ENCODE results near the gene ZSWIM6. TPM values are rescaled to one million over a fixed set of nuclear protein-coding genes. Genes with fewer than 3 reads are reported as not detected.

The ZSWIM6 gene
- polyA plus RNA-seq, 3 donors = 1.7 to 33.5 (median 2.7) TPM

- peaks cover 90% of the 10 kb centered on the region for H3K4me1 Mint-ChIP-seq
- H3K27ac Mint-ChIP-seq = peak overlapping the region in 2 of 7 donors; percentile 13 to 33
- Histone ChIP-seq H3K36me3 (replicated peaks in 1 of 2; ENCODE audit: control insufficient read depth in 1 of 2, insufficient read depth in 2 of 2, low read length in 2 of 2) (no peaks in the 10 kb centered on the region), H3K4me1 (ENCODE audit: control insufficient read depth in 1 of 2, insufficient read depth in 2 of 2, low read length in 2 of 2) (peaks cover 53 to 84% of the 10 kb centered on the region in 2 donors), H3K27me3 (ENCODE audit: control insufficient read depth in 2 of 2, insufficient read depth in 2 of 2, low read length in 2 of 2) (no peaks in the 10 kb centered on the region), H2AFZ (ENCODE audit: insufficient read depth, low read depth, low read length, poor library complexity, severe bottlenecking) (no peak overlapping the region), H4K20me1 (ENCODE audit: insufficient read depth, low read length) (peaks cover 100% of the 10 kb centered on the region), H3K4me3 (replicated peaks in 1 of 3; ENCODE audit: low read depth in 2 of 3, low read length in 3 of 3) (no peak overlapping the region), H3K79me2 (ENCODE audit: insufficient read depth, low read length) (peaks cover 100% of the 10 kb centered on the region), H3K9ac (ENCODE audit: insufficient read depth, low read length, poor library complexity, severe bottlenecking) (no peak overlapping the region), H3K27ac (ENCODE audit: low read depth in 1 of 2, low read length in 2 of 2) (no peak overlapping the region), H3K9me3 (replicated peaks in 1 of 2; ENCODE audit: control insufficient read depth in 1 of 2, insufficient read depth in 1 of 2, low read length in 2 of 2) (no peaks in the 10 kb centered on the region), H3K4me2 (replicated peaks; ENCODE audit: extremely low read depth, low read length, poor library complexity, severe bottlenecking) (no peak overlapping the region)
- H3K36me3 Mint-ChIP-seq = peaks cover 10 to 11% of the 10 kb centered on the region in 2 donors
- TF ChIP-seq, protein P1, sequence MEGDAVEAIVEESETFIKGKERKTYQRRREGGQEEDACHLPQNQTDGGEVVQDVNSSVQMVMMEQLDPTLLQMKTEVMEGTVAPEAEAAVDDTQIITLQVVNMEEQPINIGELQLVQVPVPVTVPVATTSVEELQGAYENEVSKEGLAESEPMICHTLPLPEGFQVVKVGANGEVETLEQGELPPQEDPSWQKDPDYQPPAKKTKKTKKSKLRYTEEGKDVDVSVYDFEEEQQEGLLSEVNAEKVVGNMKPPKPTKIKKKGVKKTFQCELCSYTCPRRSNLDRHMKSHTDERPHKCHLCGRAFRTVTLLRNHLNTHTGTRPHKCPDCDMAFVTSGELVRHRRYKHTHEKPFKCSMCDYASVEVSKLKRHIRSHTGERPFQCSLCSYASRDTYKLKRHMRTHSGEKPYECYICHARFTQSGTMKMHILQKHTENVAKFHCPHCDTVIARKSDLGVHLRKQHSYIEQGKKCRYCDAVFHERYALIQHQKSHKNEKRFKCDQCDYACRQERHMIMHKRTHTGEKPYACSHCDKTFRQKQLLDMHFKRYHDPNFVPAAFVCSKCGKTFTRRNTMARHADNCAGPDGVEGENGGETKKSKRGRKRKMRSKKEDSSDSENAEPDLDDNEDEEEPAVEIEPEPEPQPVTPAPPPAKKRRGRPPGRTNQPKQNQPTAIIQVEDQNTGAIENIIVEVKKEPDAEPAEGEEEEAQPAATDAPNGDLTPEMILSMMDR (IDR thresholded peaks at IDR 0.05) = no peak
- no peaks in the 10 kb centered on the region for H3K27me3 Mint-ChIP-seq (ENCODE audit: low read depth in 3 of 3)
- H3K4me3 Mint-ChIP-seq = no peak overlapping the region
- peaks cover 0 to 3% (median 0%) of the 10 kb centered on the region in 7 donors for H3K9me3 Mint-ChIP-seq
- WGBS (ENCODE audit: insufficient coverage) = no CpG with 5 or more reads among the region's 2 CpGs
- intact Hi-C loops (cut with micrococcal nuclease) = no loop called here
- no peak for DNase-seq
Observed at GRCh38 chr5:61346511-61346910, 14.5 kb downstream of the ZSWIM6 start.

- H3K79me2 ChIP-seq (ENCODE audit: insufficient read depth, low read length) = peaks cover 100% of the 10 kb centered on the region
- no peaks in the 10 kb centered on the region for H3K36me3 ChIP-seq (replicated peaks in 1 of 2; ENCODE audit: control insufficient read depth in 1 of 2, insufficient read depth in 2 of 2, low read length in 2 of 2)
- no peaks in the 10 kb centered on the region for H3K27me3 Mint-ChIP-seq (ENCODE audit: low read depth in 3 of 3)
- H3K27ac Mint-ChIP-seq = peak overlapping the region in 5 of 7 donors; percentile 27 to 89 (median 66)
- intact Hi-C loops (cut with micrococcal nuclease) = no loop called here
- no peak overlapping the region for H3K4me3 ChIP-seq (replicated peaks in 1 of 3; ENCODE audit: low read depth in 2 of 3, low read length in 3 of 3)
- H3K27ac ChIP-seq (ENCODE audit: low read depth in 1 of 2, low read length in 2 of 2) = no peak overlapping the region
- H3K9me3 Mint-ChIP-seq = peaks cover 0 to 3% (median 0%) of the 10 kb centered on the region in 7 donors
- no peak overlapping the region for H2AFZ ChIP-seq (ENCODE audit: insufficient read depth, low read depth, low read length, poor library complexity, severe bottlenecking)
- H3K4me1 ChIP-seq (ENCODE audit: control insufficient read depth in 1 of 2, insufficient read depth in 2 of 2, low read length in 2 of 2) = peaks cover 48 to 79% of the 10 kb centered on the region in 2 donors
- peak; percentile 47 to 68 (median 65) for DNase-seq
- peaks cover 10 to 11% of the 10 kb centered on the region in 2 donors for H3K36me3 Mint-ChIP-seq
- peaks cover 89% of the 10 kb centered on the region for H3K4me1 Mint-ChIP-seq
- H3K9ac ChIP-seq (ENCODE audit: insufficient read depth, low read length, poor library complexity, severe bottlenecking) = no peak overlapping the region
- H3K4me3 Mint-ChIP-seq = no peak overlapping the region
- peaks cover 100% of the 10 kb centered on the region for H4K20me1 ChIP-seq (ENCODE audit: insufficient read depth, low read length)
- no peak overlapping the region for H3K4me2 ChIP-seq (replicated peaks; ENCODE audit: extremely low read depth, low read length, poor library complexity, severe bottlenecking)
- 0% methylated on average over 3 of the region's 3 CpGs for WGBS (ENCODE audit: insufficient coverage)
- no peaks in the 10 kb centered on the region for H3K9me3 ChIP-seq (replicated peaks in 1 of 2; ENCODE audit: control insufficient read depth in 1 of 2, insufficient read depth in 1 of 2, low read length in 2 of 2)
- TF ChIP-seq, protein P1 (IDR thresholded peaks at IDR 0.05) = peak; percentile 20
- H3K27me3 ChIP-seq (ENCODE audit: control insufficient read depth in 2 of 2, insufficient read depth in 2 of 2, low read length in 2 of 2) = no peaks in the 10 kb centered on the region
Observed at GRCh38 chr5:61347080-61347479, 15.0 kb downstream of the ZSWIM6 start.
